GM21786 (cell line): ENCODE measurements around the gene VRK3.
A peak's percentile ranks its signal among the peaks of the same experiment; 100 is the strongest.
"Not testable (repeated sequence)": the region's sequence is repeated elsewhere in the genome, so short reads cannot be mapped to it uniquely, and the experiment has no call there.

ENCODE experiments used
- ATAC-seq: cut with Tn5 transposase; IDR thresholded peaks from one replicate; pipeline ENCODE4 v1.9.1; 2021; ENCODE audit not compliant: unreplicated experiment

Gene VRK3

DNA sequence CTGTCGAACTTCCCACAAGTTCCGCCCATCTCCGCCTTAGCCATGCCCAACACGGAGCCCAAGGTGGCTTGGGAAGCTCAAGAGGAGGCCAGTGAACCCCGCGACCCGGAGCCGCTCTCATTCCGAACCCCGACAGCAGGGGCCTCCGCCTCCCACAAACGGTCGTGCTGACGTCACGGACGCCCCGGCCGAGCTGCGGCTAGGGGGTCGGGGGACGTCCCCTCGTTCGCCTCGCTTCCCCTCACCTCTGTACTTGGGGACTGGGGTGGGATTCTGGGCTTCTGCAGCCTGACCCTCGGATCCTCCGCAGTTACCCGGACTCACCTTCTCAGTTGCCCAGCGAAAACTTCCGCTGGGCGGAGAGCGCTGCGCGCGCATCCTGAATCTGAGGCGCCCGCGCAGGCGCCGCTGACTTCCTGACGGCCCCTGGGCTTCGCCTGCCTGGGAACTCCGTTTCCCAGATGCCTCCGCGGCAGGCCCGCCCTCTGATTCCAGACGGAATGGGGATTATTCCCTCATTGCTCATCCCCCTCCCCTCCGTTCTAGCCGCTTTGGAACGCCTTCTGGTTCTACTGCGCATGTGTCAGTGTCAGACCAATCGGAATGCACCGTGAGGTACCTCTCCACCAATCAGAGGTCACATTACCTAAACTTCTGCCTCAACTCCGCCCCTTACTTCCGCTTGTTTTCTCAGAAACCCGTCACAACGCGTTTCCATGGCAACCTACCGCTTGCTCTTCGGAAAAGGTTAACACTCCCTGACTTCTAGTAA is at the start of gene VRK3:
TSS of gene VRK3 (minus strand) at position 351 of the 772 bp plus-strand sequence. CDS start 9,210 bp downstream, outside the sequence.
- ATAC-seq: peak; percentile 78

DNA sequence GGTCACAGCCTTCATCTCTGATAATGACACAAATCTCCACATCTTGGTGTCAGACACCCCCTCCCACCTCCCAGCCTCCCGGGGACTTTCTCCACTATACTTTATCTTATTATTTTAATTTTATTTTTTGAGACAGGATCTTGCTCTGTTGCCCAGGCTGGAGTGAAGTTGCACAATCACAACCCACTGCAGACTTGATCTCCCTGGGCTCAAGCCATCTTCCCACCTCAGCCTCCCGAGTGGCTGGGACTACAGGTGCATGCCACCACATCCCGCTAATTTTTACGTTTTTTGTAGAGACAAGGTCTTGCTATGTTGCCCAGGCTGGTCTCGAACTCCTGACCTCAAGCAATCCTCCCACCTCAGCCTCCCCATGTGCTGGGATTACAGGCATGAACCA is 43.2 kb upstream of the VRK3 start:
- not testable (repeated sequence) for ATAC-seq

- ATAC-seq: no peak
Observed at GRCh38 chr19:50067575-50067974, 42.4 kb upstream of the VRK3 start.

DNA sequence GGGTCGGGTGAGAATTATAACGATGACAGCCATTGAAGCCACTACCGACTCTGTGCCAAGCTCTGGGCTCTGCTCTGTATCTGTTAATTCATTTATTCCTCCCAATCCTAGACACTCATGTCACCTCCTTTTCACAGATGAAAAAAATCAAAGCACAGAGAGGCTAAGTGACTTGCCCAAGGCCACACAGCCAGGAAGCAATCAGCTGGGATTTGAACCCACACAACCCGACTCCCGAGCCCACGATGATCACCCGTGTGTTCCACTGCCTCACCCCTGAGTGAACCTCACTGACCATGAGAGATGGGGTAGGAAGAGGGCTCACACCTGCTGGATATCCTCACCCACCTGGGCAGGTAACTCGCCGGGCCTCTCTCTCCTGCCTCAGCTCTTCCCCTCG is 40.8 kb upstream of the VRK3 start:
- ATAC-seq: no peak

DNA sequence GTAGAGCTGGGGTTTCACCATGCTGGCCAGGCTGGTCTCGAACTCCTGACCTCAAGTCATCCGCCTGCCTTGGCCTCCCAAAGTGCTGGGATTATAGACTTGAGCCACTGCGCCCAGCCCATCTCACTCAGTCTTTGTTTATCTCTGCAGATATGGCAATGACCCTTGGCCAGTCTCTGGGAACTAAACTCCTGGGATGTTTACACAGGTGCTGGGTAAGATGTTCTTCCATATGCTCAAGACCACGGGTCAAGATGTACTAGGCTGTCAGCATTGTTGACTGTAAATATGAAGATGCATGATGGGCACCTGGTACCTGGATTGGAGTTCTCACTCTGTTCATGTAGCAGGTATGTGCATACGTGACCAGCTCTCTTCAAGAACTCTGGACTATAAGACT is 36.5 kb upstream of the VRK3 start:
- no peak for ATAC-seq

- no peak for ATAC-seq
Observed at GRCh38 chr19:50060107-50060506, 34.9 kb upstream of the VRK3 start.

DNA sequence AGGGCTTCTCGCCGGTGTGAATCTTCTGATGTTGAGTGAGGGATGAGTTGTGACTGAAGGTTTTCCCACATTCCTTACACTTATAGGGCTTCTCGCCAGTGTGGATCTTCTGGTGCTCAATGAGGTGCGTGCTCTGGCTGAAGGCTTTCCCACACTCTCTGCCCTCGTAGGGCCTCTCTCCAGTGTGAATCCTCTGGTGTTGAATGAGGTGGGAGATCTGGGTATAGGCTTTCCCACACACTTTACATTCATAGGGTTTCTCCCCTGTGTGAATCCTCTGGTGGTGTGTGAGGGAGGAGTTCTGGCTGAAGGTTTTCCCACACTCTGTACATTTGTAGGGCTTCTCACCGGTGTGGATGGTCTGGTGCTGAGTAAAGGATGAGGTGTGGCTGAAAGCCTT is 33.9 kb upstream of the VRK3 start:
- ATAC-seq: no peak

DNA sequence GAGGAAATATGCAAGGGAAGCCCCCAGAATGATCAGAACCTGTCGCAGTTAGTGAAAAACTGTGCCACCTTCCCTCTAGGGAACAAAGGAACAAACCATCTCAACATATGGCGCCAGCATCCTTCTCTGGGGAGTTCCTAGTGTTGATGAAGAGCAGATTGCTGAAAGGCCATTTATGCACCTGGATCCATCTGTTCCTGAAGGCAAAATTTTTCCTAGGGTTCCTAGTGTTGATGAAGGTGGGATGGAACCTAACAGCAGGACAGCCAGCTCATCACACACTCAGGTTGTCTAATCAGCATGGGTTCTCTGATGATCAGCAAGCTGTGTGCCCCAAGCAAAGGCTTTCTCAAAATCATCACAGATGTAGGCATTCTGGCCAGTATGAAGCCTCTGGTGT is 33.3 kb upstream of the VRK3 start:
- ATAC-seq: no peak

GRCh38 chr19:50053119-50053518 is 27.9 kb upstream of the VRK3 start:
- ATAC-seq: no peak

DNA sequence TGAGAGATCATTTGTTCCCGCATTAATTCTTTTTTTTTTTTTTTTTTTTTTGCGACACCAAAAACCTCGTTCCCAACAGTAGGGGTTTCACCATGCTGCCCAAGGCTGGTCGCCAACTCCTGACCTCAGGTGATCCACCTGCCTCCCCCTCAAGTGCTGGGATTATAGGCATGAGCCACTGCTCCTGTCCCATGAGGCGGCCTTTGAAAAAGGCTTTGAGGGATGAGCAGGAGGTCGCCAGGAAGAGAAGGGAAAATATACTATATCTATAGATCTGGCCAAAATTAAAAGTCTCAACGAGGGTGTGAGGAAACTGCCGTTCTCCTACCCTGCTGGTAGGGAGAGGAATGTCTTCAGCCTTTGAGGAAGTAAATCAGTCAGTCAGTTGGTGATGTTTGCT is 26.8 kb upstream of the VRK3 start:
- ATAC-seq: no peak

- ATAC-seq: not testable (repeated sequence)
Observed at GRCh38 chr19:50051228-50051895, 26.2 kb upstream of the VRK3 start.

DNA sequence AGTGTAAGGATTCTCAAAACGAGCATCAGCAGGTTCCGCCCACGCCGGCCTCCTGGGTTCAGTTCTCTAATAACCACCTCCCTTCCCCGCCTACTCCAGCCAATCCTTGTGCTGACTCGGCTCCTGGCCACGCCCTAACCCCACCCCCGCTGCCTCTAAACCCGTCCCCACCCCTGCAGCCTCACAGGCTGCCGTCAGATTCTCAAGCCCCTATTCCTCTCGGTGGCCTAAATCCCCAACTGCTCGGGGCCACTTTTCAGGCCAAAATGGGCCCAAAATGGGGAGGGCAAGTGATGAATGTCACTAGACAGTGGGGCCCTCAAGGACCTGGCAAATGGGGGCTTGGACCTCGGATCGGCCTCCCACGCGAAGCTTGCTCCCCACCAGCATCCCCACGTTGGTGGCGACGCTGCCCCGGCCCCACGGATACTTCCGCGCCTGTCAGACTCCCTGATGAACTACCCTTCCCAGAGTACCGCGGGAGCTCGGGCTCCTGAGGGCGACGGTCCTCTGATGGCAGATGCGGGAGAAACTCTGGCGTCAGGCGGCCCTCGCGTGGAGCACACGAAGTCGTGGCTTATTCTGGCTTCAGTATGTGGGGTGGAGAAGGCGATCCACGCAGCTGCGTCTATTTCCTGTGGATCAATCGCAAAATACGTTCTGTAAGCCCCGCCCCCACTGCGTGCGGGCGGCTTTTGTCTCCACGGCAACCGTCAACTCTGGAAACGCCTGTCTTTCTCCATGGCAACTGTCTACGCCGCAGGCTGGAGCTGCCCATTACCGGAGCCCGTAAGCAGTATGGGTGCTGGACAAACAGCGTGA is 25.4 kb upstream of the VRK3 start:
- ATAC-seq: no peak

- no peak for ATAC-seq
Observed at GRCh38 chr19:50047671-50048070, 22.5 kb upstream of the VRK3 start.

DNA sequence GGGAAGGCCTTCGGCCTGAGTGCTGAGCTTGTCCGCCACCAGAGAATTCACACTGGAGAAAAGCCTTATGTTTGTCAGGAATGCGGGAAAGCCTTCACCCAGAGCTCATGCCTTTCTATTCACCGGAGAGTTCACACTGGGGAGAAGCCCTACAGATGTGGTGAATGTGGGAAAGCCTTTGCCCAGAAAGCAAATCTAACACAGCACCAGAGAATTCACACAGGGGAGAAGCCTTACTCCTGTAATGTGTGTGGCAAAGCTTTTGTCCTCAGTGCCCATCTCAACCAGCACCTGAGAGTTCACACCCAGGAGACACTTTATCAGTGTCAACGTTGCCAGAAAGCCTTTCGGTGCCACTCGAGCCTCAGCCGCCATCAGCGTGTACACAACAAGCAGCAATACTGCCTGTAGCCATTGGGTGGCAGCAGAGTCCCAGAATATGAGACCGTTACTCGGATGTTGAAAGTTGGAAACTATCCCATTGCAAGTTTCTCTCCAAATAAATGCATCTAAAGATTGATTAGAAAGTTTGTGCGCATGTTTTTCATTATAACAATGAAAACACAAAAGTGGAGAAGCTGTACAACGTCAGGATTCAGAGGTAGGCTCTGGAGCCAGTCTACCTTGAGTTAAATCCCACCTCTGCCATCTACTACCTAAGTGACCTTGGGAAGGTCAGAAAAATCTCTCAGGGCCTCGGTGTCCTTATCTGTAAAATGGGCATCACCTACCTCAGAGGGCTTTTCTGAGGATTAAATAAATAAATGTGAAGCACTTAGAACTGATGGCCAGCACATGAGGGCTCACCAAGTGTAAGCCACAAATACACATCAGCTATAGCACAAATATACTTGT is 21.7 kb upstream of the VRK3 start:
- no peak for ATAC-seq

DNA sequence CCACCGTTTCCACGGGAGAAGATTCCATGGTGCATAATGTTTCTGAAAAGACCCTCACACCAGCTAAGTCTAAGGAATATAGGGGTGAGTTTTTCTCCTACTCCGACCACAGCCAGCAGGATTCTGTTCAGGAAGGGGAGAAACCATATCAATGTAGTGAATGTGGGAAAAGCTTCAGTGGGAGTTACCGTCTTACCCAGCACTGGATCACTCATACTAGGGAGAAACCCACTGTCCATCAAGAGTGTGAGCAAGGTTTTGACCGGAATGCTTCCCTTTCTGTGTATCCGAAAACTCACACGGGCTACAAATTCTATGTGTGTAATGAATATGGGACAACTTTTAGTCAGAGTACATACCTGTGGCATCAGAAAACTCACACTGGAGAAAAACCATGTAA is 19.8 kb upstream of the VRK3 start:
- ATAC-seq: no peak

GRCh38 chr19:50043967-50044366 is 18.8 kb upstream of the VRK3 start:
- no peak for ATAC-seq

- ATAC-seq: no peak
Observed at GRCh38 chr19:50042363-50043024, 17.3 kb upstream of the VRK3 start.

DNA sequence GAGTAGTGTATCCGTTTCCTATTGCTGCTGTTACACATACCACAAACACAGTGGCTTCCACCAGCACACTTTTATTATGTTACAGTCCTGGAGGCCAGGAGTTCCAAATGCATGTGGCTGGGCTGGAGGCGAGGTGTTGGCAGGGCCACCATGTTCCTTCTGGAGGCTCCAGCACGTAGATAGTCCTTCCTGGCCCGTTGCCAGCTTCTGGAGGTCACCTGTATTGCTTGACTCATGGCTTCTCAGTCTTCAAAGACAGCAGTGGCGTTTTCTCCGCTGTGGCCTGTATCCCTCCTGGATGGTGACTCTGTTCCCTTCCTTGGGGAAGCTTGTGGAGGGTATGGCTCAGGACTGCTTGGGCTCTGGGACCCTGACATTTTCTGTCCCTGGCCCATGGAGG is 15.8 kb upstream of the VRK3 start:
- ATAC-seq: no peak

- ATAC-seq: no peak
Observed at GRCh38 chr19:50039968-50040367, 14.8 kb upstream of the VRK3 start.

GRCh38 chr19:50036908-50037307 is 11.7 kb upstream of the VRK3 start:
- no peak for ATAC-seq
